ENCODE results near the gene TMEM98.
"Not testable (repeated sequence)": the region's sequence is repeated elsewhere in the genome, so short reads cannot be mapped to it uniquely, and the experiment has no call there.

The TMEM98 gene

DNA sequence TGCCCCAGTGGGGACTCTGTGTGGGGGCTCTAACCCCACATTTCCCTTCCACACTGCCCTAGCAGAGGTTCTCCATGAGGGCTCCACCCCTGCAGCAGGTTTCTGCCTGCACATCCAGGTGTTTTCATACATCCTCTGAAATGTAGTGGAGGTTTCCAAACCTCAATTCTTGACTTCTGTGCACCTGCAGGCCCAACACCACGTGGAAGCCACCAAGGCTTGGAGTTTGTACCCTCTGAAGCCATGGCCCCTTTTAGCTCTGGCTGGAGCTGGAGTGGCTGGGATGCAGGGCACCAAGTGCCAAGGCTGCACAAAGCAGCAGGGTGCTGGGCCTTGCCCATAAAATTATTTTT, 59.5 kb downstream of the TMEM98 start:
- not testable (repeated sequence) for DNase-seq

DNA sequence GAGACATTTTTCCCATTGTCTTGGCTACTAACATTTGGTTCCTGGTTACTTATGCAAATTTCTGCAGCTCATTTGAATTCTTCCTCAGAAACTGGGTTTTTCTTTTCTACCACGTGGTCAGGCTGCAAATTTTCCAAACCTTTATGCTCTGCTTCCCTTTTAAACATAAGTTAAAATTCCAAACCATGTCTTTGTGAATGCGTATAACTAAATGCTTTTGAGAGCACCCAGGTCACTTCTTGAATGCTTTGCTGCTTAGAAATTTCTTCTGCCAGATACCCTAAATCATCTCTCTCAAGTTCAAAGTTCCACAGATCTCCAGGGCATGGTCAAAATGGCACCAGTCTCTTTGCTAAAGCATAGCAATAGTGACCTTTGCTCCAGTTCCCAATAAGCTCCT, 59.9 kb downstream of the TMEM98 start:
- DNase-seq: not testable (repeated sequence)

- DNase-seq: no peak
These were observed 60.6 kb downstream of the TMEM98 start for GRCh38 chr17:32988481-32989101.

DNA sequence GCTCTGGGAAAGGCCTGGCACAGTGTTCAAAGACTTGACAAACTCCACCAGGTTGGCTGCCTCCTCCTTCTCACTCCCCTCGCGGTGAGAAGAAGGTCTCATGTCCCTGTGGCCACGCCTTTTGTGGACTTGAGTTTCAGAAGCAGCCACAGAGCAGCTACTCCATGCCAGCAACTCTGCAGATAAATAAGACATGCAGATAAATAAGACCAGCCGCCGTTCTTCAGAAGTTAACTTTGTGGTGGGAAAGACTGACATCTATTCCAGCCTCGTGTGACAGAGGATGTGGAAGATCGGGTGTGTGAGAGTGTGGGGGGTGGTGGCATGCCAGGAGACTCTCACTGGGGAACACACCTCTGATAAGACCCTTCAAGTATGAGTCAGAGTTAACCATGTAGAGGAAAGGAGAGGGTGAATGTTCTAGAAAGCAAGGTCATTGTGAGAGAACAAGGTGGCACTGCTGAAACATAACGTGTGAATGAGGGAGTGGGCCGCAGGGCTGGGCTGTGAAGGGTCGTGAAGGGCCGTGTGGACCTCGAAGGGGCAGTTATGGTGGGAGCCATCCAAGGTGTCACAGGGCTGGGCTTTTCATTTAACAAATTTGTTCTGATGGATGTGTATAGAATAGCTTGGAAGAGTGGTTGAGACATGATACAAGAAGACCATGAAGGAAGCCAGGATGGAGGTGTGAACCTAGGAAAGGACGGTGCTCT, 64.5 kb downstream of the TMEM98 start:
- no peak for DNase-seq

DNA sequence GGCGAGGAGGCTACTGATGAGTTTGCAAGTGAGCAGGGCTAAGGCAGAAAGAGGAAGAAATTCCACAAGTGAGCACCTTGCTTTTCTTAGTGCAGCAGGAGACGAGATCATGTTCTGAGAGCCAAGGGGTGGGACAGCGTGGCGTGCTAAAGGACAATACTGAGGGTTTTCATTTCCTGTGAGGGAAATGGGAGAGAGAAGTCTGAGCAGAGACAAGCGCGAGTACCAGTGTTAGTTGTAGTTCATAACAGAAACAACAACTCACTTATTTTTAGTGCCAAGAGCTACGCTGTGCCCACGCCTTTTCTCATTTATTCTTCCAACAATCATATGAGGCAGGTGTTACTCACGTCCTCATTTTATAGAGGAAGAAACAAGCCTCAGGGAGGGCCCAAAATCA, 66.0 kb downstream of the TMEM98 start:
- DNase-seq: no peak
